A673 (cell line): ENCODE results near the gene CTRB2. TPM values are rescaled to one million over a fixed set of nuclear protein-coding genes. Genes with fewer than 3 reads are reported as not detected.

Experiments used
- BruUV-seq: library from RNA; stranded (reverse); fragments of 400-500 nt; replicated peaks from 2 replicates; lab custom pipeline; 2021; lab: Mats Ljungman, UMichigan
- CTCF ChIA-PET: fragments of 300-600 bp; sonication (Branson Sonifier 250); formaldehyde crosslinking; loops from one replicate; lab custom pipeline; 2022; ENCODE audit warnings: antibody characterized with exemption; lab: Charles Lee
- POLR2A ChIA-PET: fragments of 300-600 bp; sonication (Branson Sonifier 250); formaldehyde crosslinking; loops from one replicate; lab custom pipeline; 2022; ENCODE audit warnings: antibody characterized with exemption; ENCODE audit not compliant: low non-redundant PET; lab: Charles Lee
- DNase-seq: peaks from one replicate; pipeline ENCODE4 v3.0.0-alpha.2; 2015; ENCODE audit warnings: low spot score
- H3K27ac ChIP-seq: fragments of 200-600 bp; sonication (generic); 2 replicates; pipeline ENCODE4 v1.5.1; 2016; ENCODE audit warnings: mixed run types, low read depth, mild to moderate bottlenecking, mixed read lengths, antibody characterized with exemption, low read length; ENCODE audit not compliant: poor library complexity, severe bottlenecking
- H3K27me3 ChIP-seq: fragments of 200-600 bp; sonication (generic); replicated peaks from 2 replicates; pipeline ENCODE4 v1.6.1; 2017; ENCODE audit warnings: mixed run types, low read depth, mild to moderate bottlenecking, mixed read lengths, antibody characterized with exemption, low read length; ENCODE audit not compliant: insufficient read depth, poor library complexity
- H3K36me3 ChIP-seq: fragments of 200-600 bp; sonication (generic); 2 replicates; pipeline ENCODE4 v1.6.1; 2016; ENCODE audit warnings: mixed run types, mild to moderate bottlenecking, mixed read lengths, antibody characterized with exemption, low read length; ENCODE audit not compliant: insufficient read depth, poor library complexity, severe bottlenecking
- H3K4me1 ChIP-seq: fragments of 200-600 bp; sonication (generic); 2 replicates; pipeline ENCODE4 v1.6.1; 2017; ENCODE audit warnings: mixed run types, mild to moderate bottlenecking, mixed read lengths, antibody characterized with exemption, low read length; ENCODE audit not compliant: insufficient read depth, poor library complexity, severe bottlenecking
- H3K4me3 ChIP-seq: fragments of 200-600 bp; sonication (generic); 2 replicates; pipeline ENCODE4 v1.5.1; 2016; ENCODE audit warnings: low read depth, mixed run types, mild to moderate bottlenecking, mixed read lengths, low read length; ENCODE audit not compliant: poor library complexity, severe bottlenecking
- H3K9me3 ChIP-seq: fragments of 200-600 bp; sonication (generic); 2 replicates; pipeline ENCODE4 v1.6.1; 2016; ENCODE audit warnings: mixed run types, low read depth, mild to moderate bottlenecking, mixed read lengths, antibody characterized with exemption, low read length; ENCODE audit not compliant: poor library complexity, severe bottlenecking
- CTCF ChIP-seq: fragments of 300-800, 200-600 bp; sonication (generic); conservative IDR thresholded peaks from 2 replicates; pipeline ENCODE4 v1.5.1; 2017; ENCODE audit warnings: low read depth, mild to moderate bottlenecking, antibody characterized with exemption, low read length, moderate library complexity, mixed read lengths
- EZH2 ChIP-seq: fragments of 200-600 bp; sonication (generic); IDR thresholded peaks from 2 replicates; pipeline ENCODE4 v1.6.1; 2017; ENCODE audit warnings: borderline replicate concordance, low read depth, mild to moderate bottlenecking, mixed read lengths, antibody characterized with exemption, low read length; ENCODE audit not compliant: poor library complexity, severe bottlenecking
- intact Hi-C: fragments of 100-400 bp; cut with micrococcal nuclease; formaldehyde crosslinking; loops from one replicate; pipeline ENCODE4 v1.10.0; 2022; ENCODE audit not compliant: unreplicated experiment
- total RNA-seq: library from RNA; stranded (reverse); gene quantifications from 2 replicates; pipeline ENCODE4 v1.2.3, GENCODE V29; 2021

CTRB2 gene
- total RNA-seq, 1 experiment from 2014 or later, result not detected

- BruUV-seq, result no TSS peak
- Histone ChIP-seq H3K4me1 (peaks cover 43% of the 10 kb centered on the region), H3K9me3 (no peaks in the 10 kb centered on the region), H3K4me3 (no peak overlapping the region), H3K27me3 (no peaks in the 10 kb centered on the region), H3K36me3 (no peaks in the 10 kb centered on the region), H3K27ac (peak overlapping the region; percentile 37)
- POLR2A ChIA-PET, result no interaction called here
- CTCF ChIA-PET, result interaction anchor here (1.9 kb wide), 1 partner anchor 137 kb away, joined by 5 read pairs; no protein-coding TSS in a partner anchor
- TF ChIP-seq CTCF, result no peak
- intact Hi-C loops, result no loop called here
- DNase-seq, result no peak
These were observed 41.8 kb upstream of the CTRB2 start for GRCh38 chr16:75248536-75249380.

- CTCF ChIA-PET, result interaction anchor here (0.5 kb wide), 1 partner anchor 14 kb away, joined by 3 read pairs; no protein-coding TSS in a partner anchor
- intact Hi-C loops, result no loop called here
These were observed 41.2 kb upstream of the CTRB2 start for GRCh38 chr16:75248142-75248535.

GRCh38 chr16:75247249-75247648 is 40.3 kb upstream of the CTRB2 start:
- Histone ChIP-seq H3K27ac (no peak overlapping the region), H3K9me3 (no peaks in the 10 kb centered on the region), H3K4me1 (peaks cover 28% of the 10 kb centered on the region), H3K36me3 (no peaks in the 10 kb centered on the region), H3K27me3 (no peaks in the 10 kb centered on the region), H3K4me3 (no peak overlapping the region)
- CTCF ChIA-PET, result no interaction called here
- POLR2A ChIA-PET, result no interaction called here
- no peak for DNase-seq
- TF ChIP-seq EZH2, result no peak
- no peak for TF ChIP-seq CTCF
- no TSS peak for BruUV-seq
- intact Hi-C loops, result no loop called here

More at GRCh38 chr16:75248142-75248535, 41.2 kb upstream of the CTRB2 start:
- no peaks in the 10 kb centered on the region for H3K27me3 ChIP-seq
- no TSS peak for BruUV-seq
- peaks cover 37% of the 10 kb centered on the region for H3K4me1 ChIP-seq
- H3K4me3 ChIP-seq, result no peak overlapping the region
- POLR2A ChIA-PET, result no interaction called here
- peak overlapping the region; percentile 37 for H3K27ac ChIP-seq
- no peak for DNase-seq
- H3K36me3 ChIP-seq, result no peaks in the 10 kb centered on the region
- no peaks in the 10 kb centered on the region for H3K9me3 ChIP-seq
- no peak for TF ChIP-seq CTCF
- TF ChIP-seq EZH2, result no peak
